T-helper 17 cell (primary cell): Measurements from ENCODE around the gene PNPLA2. TPM values are rescaled to one million over a fixed set of nuclear protein-coding genes. Genes with fewer than 3 reads are reported as not detected.
A peak's percentile ranks its signal among the peaks of the same experiment; 100 is the strongest.

Experiments used
- ATAC-seq: fragments of 150-1000 bp; cut with Tn5 transposase; 2 replicates; pipeline ENCODE4 v1.10.0; 2021; ENCODE audit warnings: mild to moderate bottlenecking, moderate library complexity
- DNase-seq, 3 donors: peaks; one replicate each; pipeline versions ENCODE4 v3.0.0 to v3.0.0-alpha.2; 2020 to 2021
- H3K9me3 ChIP-seq: one replicate; pipeline ENCODE4 v1.7.0; 2013; ENCODE audit warnings: low read length, mild to moderate bottlenecking; ENCODE audit not compliant: control insufficient read depth, poor library complexity, severe bottlenecking
- H3K27ac Mint-ChIP-seq: one replicate; pipeline ENCODE4 v1.8.0; 2022; ENCODE audit warnings: mild to moderate bottlenecking, moderate library complexity, mixed read lengths
- H3K27me3 Mint-ChIP-seq: one replicate; pipeline ENCODE4 v1.8.0; 2022; ENCODE audit warnings: mixed read lengths
- H3K36me3 Mint-ChIP-seq: one replicate; pipeline ENCODE4 v1.8.0; 2022; ENCODE audit warnings: low read depth, mixed read lengths
- H3K4me1 Mint-ChIP-seq: one replicate; pipeline ENCODE4 v1.8.0; 2022; ENCODE audit warnings: mild to moderate bottlenecking, mixed read lengths
- H3K4me3 Mint-ChIP-seq: one replicate; pipeline ENCODE4 v1.8.0; 2022; ENCODE audit warnings: mild to moderate bottlenecking, moderate library complexity, mixed read lengths
- total RNA-seq, 4 donors: library from RNA in 2 of 4; stranded (reverse) in 2 of 4; gene quantifications; one replicate each; pipeline ENCODE4 v1.2.3 and lab custom pipeline; 2022 to 2026

Gene PNPLA2
- total RNA-seq (100 to 1,000 TPM; 178 to 182 TPM), total RNA-seq (lab: John Stamatoyannopoulos, UW) (78.6 to 139 reads per million in 2 donors)

- no peak for ATAC-seq
- no peaks in the 10 kb centered on the region for H3K9me3 ChIP-seq
- Mint-ChIP-seq H3K4me1 (no peaks in the 10 kb centered on the region), H3K27me3 (no peaks in the 10 kb centered on the region), H3K36me3 (peaks cover 3% of the 10 kb centered on the region), H3K4me3 (peak within 1 kb of the TSS; percentile 86), H3K27ac (peak within 1 kb of the TSS; percentile 57)
- DNase-seq = no peak
Observed at GRCh38 chr11:818396-819128, at the start of gene PNPLA2. PNPLA2 (plus strand) TSS chr11:818914; CDS start chr11:819719, 805 bp downstream.

- H3K36me3 Mint-ChIP-seq = no peaks in the 10 kb centered on the region
- ATAC-seq (no peak), DNase-seq (no peak)
- H3K9me3 ChIP-seq = no peaks in the 10 kb centered on the region
- peaks cover 2% of the 10 kb centered on the region for H3K4me1 Mint-ChIP-seq
- H3K27me3 Mint-ChIP-seq = no peaks in the 10 kb centered on the region
- no peak overlapping the region for H3K4me3 Mint-ChIP-seq
- no peak overlapping the region for H3K27ac Mint-ChIP-seq
Observed at GRCh38 chr11:769887-770641, 48.6 kb upstream of the PNPLA2 start.

GRCh38 chr11:770642-771616 is 47.8 kb upstream of the PNPLA2 start:
- Mint-ChIP-seq H3K27ac (no peak overlapping the region), H3K4me1 (peaks cover 4% of the 10 kb centered on the region), H3K36me3 (no peaks in the 10 kb centered on the region), H3K27me3 (no peaks in the 10 kb centered on the region), H3K4me3 (no peak overlapping the region)
- ATAC-seq (no peak), DNase-seq (no peak)
- no peaks in the 10 kb centered on the region for H3K9me3 ChIP-seq

GRCh38 chr11:771617-772204 is 47.0 kb upstream of the PNPLA2 start:
- Mint-ChIP-seq H3K36me3 (no peaks in the 10 kb centered on the region), H3K4me3 (no peak overlapping the region), H3K27ac (no peak overlapping the region), H3K27me3 (no peaks in the 10 kb centered on the region), H3K4me1 (peaks cover 8% of the 10 kb centered on the region)
- no peaks in the 10 kb centered on the region for H3K9me3 ChIP-seq
- no peak for ATAC-seq
- DNase-seq = no peak

- no peak for ATAC-seq
- peaks cover 8% of the 10 kb centered on the region for H3K4me1 Mint-ChIP-seq
- no peak for DNase-seq
- no peak overlapping the region for H3K27ac Mint-ChIP-seq
- no peak overlapping the region for H3K4me3 Mint-ChIP-seq
- H3K36me3 Mint-ChIP-seq = no peaks in the 10 kb centered on the region
- H3K9me3 ChIP-seq = no peaks in the 10 kb centered on the region
- no peaks in the 10 kb centered on the region for H3K27me3 Mint-ChIP-seq
Observed at GRCh38 chr11:772429-773390, 46.0 kb upstream of the PNPLA2 start.

GRCh38 chr11:773425-773824 is 45.3 kb upstream of the PNPLA2 start:
- ATAC-seq = no peak
- no peaks in the 10 kb centered on the region for H3K36me3 Mint-ChIP-seq
- DNase-seq = no peak
- no peak overlapping the region for H3K27ac Mint-ChIP-seq
- H3K27me3 Mint-ChIP-seq = no peaks in the 10 kb centered on the region
- no peak overlapping the region for H3K4me3 Mint-ChIP-seq
- H3K4me1 Mint-ChIP-seq = peaks cover 8% of the 10 kb centered on the region
- no peaks in the 10 kb centered on the region for H3K9me3 ChIP-seq

- no peak overlapping the region for H3K27ac Mint-ChIP-seq
- DNase-seq (no peak), ATAC-seq (no peak)
- H3K27me3 Mint-ChIP-seq = no peaks in the 10 kb centered on the region
- peaks cover 8% of the 10 kb centered on the region for H3K4me1 Mint-ChIP-seq
- H3K9me3 ChIP-seq = no peaks in the 10 kb centered on the region
- no peak overlapping the region for H3K4me3 Mint-ChIP-seq
- H3K36me3 Mint-ChIP-seq = no peaks in the 10 kb centered on the region
Observed at GRCh38 chr11:773830-774229, 44.9 kb upstream of the PNPLA2 start.

GRCh38 chr11:774873-775592 is 43.7 kb upstream of the PNPLA2 start:
- no peak for DNase-seq
- Mint-ChIP-seq H3K27ac (peak overlapping the region; percentile 24), H3K4me1 (peaks cover 8% of the 10 kb centered on the region), H3K4me3 (peak overlapping the region; percentile 63), H3K36me3 (no peaks in the 10 kb centered on the region), H3K27me3 (no peaks in the 10 kb centered on the region)
- ATAC-seq = no peak
- H3K9me3 ChIP-seq = no peaks in the 10 kb centered on the region

- peaks cover 8% of the 10 kb centered on the region for H3K4me1 Mint-ChIP-seq
- DNase-seq = no peak
- peak overlapping the region; percentile 85 for H3K4me3 Mint-ChIP-seq
- peak overlapping the region; percentile 32 for H3K27ac Mint-ChIP-seq
- no peaks in the 10 kb centered on the region for H3K9me3 ChIP-seq
- no peak for ATAC-seq
- no peaks in the 10 kb centered on the region for H3K27me3 Mint-ChIP-seq
- H3K36me3 Mint-ChIP-seq = no peaks in the 10 kb centered on the region
Observed at GRCh38 chr11:776263-776560, 42.5 kb upstream of the PNPLA2 start.

GRCh38 chr11:776561-777287 is 42.0 kb upstream of the PNPLA2 start:
- DNase-seq (no peak), ATAC-seq (peak; percentile 55)
- Mint-ChIP-seq H3K4me1 (peaks cover 8% of the 10 kb centered on the region), H3K36me3 (no peaks in the 10 kb centered on the region), H3K4me3 (peak overlapping the region; percentile 85), H3K27ac (peak overlapping the region; percentile 32), H3K27me3 (no peaks in the 10 kb centered on the region)
- no peaks in the 10 kb centered on the region for H3K9me3 ChIP-seq
